ENCODE results near the gene NRXN2.

Gene NRXN2

DNA sequence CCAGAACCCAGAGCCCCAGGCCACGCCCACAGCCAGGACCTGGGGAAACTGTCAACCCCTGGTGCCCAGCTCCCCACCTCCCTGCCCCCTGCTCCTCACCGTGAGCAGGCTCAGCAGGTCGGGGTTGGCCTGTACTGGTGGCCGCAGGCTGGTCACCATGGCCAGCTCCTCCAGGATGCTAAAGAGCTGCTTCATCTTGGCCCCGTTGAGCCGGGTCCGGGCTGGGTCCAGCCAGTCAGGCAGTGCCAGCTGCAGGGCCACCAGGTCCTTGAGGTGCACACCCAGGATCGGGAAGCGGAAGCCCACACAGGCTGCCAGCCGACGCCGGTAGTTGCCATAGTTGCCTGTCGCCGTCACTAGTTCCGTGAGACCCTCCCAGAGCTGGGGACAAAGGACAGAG is 13.7 kb upstream of the NRXN2 start:
- TF ChIP-seq, protein P1, sequence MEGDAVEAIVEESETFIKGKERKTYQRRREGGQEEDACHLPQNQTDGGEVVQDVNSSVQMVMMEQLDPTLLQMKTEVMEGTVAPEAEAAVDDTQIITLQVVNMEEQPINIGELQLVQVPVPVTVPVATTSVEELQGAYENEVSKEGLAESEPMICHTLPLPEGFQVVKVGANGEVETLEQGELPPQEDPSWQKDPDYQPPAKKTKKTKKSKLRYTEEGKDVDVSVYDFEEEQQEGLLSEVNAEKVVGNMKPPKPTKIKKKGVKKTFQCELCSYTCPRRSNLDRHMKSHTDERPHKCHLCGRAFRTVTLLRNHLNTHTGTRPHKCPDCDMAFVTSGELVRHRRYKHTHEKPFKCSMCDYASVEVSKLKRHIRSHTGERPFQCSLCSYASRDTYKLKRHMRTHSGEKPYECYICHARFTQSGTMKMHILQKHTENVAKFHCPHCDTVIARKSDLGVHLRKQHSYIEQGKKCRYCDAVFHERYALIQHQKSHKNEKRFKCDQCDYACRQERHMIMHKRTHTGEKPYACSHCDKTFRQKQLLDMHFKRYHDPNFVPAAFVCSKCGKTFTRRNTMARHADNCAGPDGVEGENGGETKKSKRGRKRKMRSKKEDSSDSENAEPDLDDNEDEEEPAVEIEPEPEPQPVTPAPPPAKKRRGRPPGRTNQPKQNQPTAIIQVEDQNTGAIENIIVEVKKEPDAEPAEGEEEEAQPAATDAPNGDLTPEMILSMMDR (IDR thresholded peaks at IDR 0.05), result no peak

- TF ChIP-seq, protein P1 (IDR thresholded peaks at IDR 0.05), result no peak
Observed at GRCh38 chr11:64735725-64736259, 12.8 kb upstream of the NRXN2 start.

- TF ChIP-seq, protein P1 (IDR thresholded peaks at IDR 0.05), result no peak
Observed at GRCh38 chr11:64734811-64735724, 12.1 kb upstream of the NRXN2 start.

DNA sequence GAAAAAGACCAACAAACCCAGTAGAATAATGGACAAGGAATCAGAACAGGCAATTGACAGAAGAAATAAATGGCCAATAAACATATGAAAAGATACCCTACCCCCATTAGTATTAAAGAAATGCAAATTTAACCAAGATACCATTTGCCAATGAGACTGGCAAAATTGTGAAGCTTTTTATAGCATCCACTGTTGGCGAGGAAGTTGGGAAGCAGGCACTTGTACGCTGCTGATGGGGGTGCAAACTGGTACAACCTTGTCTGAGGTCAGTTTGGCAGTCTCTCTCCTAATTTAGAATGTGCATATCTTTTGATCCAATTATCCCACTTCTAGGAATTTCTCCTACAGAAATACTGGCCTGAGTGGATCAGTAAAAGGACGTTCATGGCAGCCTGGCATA is 8.6 kb upstream of the NRXN2 start:
- TF ChIP-seq, protein P1 (IDR thresholded peaks at IDR 0.05), result no peak

GRCh38 chr11:64729851-64730382 is 6.9 kb upstream of the NRXN2 start:
- TF ChIP-seq, protein P1 (IDR thresholded peaks at IDR 0.05), result no peak

- TF ChIP-seq, protein P1 (IDR thresholded peaks at IDR 0.05), result no peak
Observed at GRCh38 chr11:64728757-64729365, 5.9 kb upstream of the NRXN2 start.

DNA sequence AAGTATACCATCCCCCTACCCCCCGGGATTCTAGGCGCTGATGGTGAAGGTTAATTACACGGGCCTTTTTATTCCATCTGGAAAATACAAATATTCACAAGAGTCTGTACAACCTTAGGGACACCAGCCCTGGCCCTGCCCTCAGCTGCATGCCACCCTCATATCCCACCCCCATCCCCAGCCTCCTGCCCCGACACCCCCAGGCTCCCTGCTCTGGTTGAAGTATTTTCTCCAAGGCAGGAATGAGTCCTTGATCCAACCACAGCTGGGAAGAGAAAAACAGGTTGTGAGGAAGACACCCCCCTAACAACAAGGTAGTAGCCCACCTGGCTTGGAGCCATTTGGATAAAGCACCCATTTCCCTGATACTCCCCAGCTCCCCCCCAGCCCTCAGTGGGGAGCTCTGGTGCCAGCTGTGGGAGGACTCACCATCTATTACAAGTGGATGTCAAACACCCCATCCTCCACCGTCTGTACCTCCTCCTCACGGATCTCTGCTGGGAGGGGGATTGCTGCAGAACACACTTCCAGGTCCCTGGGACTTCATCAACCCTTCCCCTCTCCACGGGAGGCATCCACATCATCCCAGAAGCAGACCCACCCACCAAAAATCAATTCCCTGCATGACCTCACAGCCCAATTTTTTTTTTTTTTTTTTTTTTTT is 4.0 kb upstream of the NRXN2 start:
- TF ChIP-seq, protein P1 (IDR thresholded peaks at IDR 0.05), result no peak
